ENCODE measurements around the gene NFYB. TPM values are rescaled to one million over a fixed set of nuclear protein-coding genes. Genes with fewer than 3 reads are reported as not detected.

Gene NFYB
- polyA plus RNA-seq, 1 of the 3 experiments (the other 2 are of a cell fraction), result 11.0 TPM

GRCh38 chr12:104183443-104183842 is 45.4 kb upstream of the NFYB start (continued):
- TF ChIP-seq CTCF (IDR thresholded peaks at IDR 0.05) (no peak), NRF1 (IDR thresholded peaks at IDR 0.05; ENCODE audit: low read depth, low read length) (no peak), FOSL2 (IDR thresholded peaks at IDR 0.05; ENCODE audit: borderline replicate concordance, low read depth) (no peak)

- no peaks in the 10 kb centered on the region for H3K36me3 ChIP-seq (replicated peaks in 1 of 2; ENCODE audit: control insufficient read depth in 1 of 2, insufficient read depth in 2 of 2, low read length in 1 of 2)
- ChIA-PET CTCF (no interaction called here), POLR2A (no interaction called here)
- H3K4me3 ChIP-seq (ENCODE audit: low read depth in 2 of 2, low read length in 1 of 2), result no peak overlapping the region
- WGBS (ENCODE audit: low lambda C conversion rate), result 74% methylated on average over 5 of the region's 5 CpGs
- no peaks in the 10 kb centered on the region for H3K79me2 ChIP-seq (ENCODE audit: insufficient read depth)
- no peak overlapping the region for H3K27ac ChIP-seq (ENCODE audit: low read depth in 2 of 2, low read length in 1 of 2)
- DNase-seq, result no peak
- TF ChIP-seq USF2 (IDR thresholded peaks at IDR 0.05; ENCODE audit: borderline replicate concordance, low read depth, low read length), result no peak
- TF ChIP-seq NFIC (IDR thresholded peaks at IDR 0.05; ENCODE audit: borderline replicate concordance), result no peak
- TF ChIP-seq GABPA (IDR thresholded peaks at IDR 0.05; ENCODE audit: low read depth), result no peak
- no peak for TF ChIP-seq REST (IDR thresholded peaks at IDR 0.05; ENCODE audit: low read depth, low read length)
- TF ChIP-seq TEAD4 (IDR thresholded peaks at IDR 0.05; ENCODE audit: borderline replicate concordance, insufficient read depth), result no peak
- H4K20me1 ChIP-seq (ENCODE audit: insufficient read depth), result no peaks in the 10 kb centered on the region
- no peak overlapping the region for H2AFZ ChIP-seq (ENCODE audit: low read depth)
- H3K9me2 ChIP-seq, result no peaks in the 10 kb centered on the region
- no peak overlapping the region for H3K4me2 ChIP-seq
- no peaks in the 10 kb centered on the region for H3K9me3 ChIP-seq
- H3K27me3 ChIP-seq (ENCODE audit: insufficient read depth), result no peaks in the 10 kb centered on the region
- peaks cover 5% of the 10 kb centered on the region in 2 experiments; a peak in 2 of 4 replicates for H3K4me1 ChIP-seq (ENCODE audit: control insufficient read depth in 1 of 2, insufficient read depth in 2 of 2, low read depth in 1 of 2, low read length in 1 of 2)
- peaks cover 10% of the 10 kb centered on the region for H3F3A ChIP-seq (replicated peaks; ENCODE audit: insufficient read depth)
- H3K9ac ChIP-seq, result no peak overlapping the region
Observed at GRCh38 chr12:104182621-104183378, 44.8 kb upstream of the NFYB start.

Measured in SK-N-SH (cell line).